Transverse colon (tissue), 4 donors: ENCODE data around the gene HAL. TPM values are rescaled to one million over a fixed set of nuclear protein-coding genes. Genes with fewer than 3 reads are reported as not detected.
A peak's percentile ranks its signal among the peaks of the same experiment; 100 is the strongest.

ENCODE experiments used
- DNase-seq: peaks from one replicate; pipeline ENCODE4 v3.0.0-alpha.2; 2019
- H3K27ac ChIP-seq, 4 donors: fragments of 200-600 bp; sonication (generic); 2 replicates each; pipeline ENCODE4 v1.5.1; 2016 to 2018; ENCODE audit warnings: inconsistent platforms in 4 of 4
- H3K27me3 ChIP-seq: fragments of 200-600 bp; sonication (generic); 2 replicates; pipeline ENCODE4 v1.5.1; 2017; ENCODE audit warnings: inconsistent platforms
- H3K36me3 ChIP-seq, 4 donors: fragments of 200-600 bp; sonication (generic); 2 replicates each; pipeline ENCODE4 v1.5.1; 2017 to 2019; ENCODE audit warnings: inconsistent platforms in 4 of 4
- H3K4me1 ChIP-seq, 4 donors: fragments of 200-600 bp; sonication (generic); 2 replicates each; pipeline ENCODE4 v1.5.1; 2017 to 2020; ENCODE audit warnings: inconsistent platforms in 4 of 4
- H3K4me3 ChIP-seq, 4 donors: fragments of 200-600 bp; sonication (generic); 1 replicate in 1 of 4; 2 replicates in 3 of 4; pipeline versions ENCODE4 v1.5.1 to v1.6.1; 2017 to 2019; ENCODE audit warnings: inconsistent platforms in 4 of 4
- H3K9me3 ChIP-seq, 2 donors: fragments of 200-600 bp; sonication (generic); 2 replicates each; pipeline ENCODE4 v1.5.1; 2017 to 2019; ENCODE audit warnings: inconsistent platforms in 2 of 2
- CTCF ChIP-seq, 5 experiments: fragments of 200-600 bp in 3 of 5; fragments of 450-650 bp in 2 of 5; sonication (generic) in 3 of 5; IDR thresholded peaks; 1 replicate in 2 of 5; 2 replicates in 3 of 5; pipeline ENCODE4 v1.5.1; 2016 to 2017; ENCODE audit warnings: antibody characterized with exemption in 5 of 5, inconsistent platforms in 3 of 5, mild to moderate bottlenecking in 2 of 5, moderate library complexity in 1 of 5
- EP300 ChIP-seq: sonication (generic); formaldehyde crosslinking; IDR thresholded peaks from one replicate; pipeline ENCODE4 v1.6.1; 2017; ENCODE audit warnings: antibody characterized with exemption, low read depth
- POLR2A ChIP-seq: fragments of 450-650 bp; IDR thresholded peaks from one replicate; pipeline ENCODE4 v1.6.1; 2016; ENCODE audit warnings: antibody characterized with exemption, mild to moderate bottlenecking, moderate library complexity
- POLR2AphosphoS5 ChIP-seq, 3 donors: sonication (generic); formaldehyde crosslinking; IDR thresholded peaks; one replicate each; pipeline ENCODE4 v1.6.1; 2016; ENCODE audit warnings: antibody characterized with exemption in 3 of 3
- WGBS, 2 donors: methylation state at CpG; one replicate each; pipeline ENCODE4 v1.1.5; 2018; ENCODE audit warnings: low coverage in 1 of 2; 5-methylcytosine and 5-hydroxymethylcytosine counted together
- in situ Hi-C, 4 donors: fragments of 200-750 bp; cut with MboI; loops; one replicate each; pipeline versions ENCODE4 v1.15.0 to v1.15.1; 2017; ENCODE audit warnings: low sequenced_read_pairs in 3 of 4, low pct_ligation_motif_present in 1 of 4, low pct_unique_long_range_greater_than_20kb in 1 of 4
- intact Hi-C: fragments of 100-400 bp; cut with DNase I; formaldehyde crosslinking; loops from one replicate; pipeline ENCODE4 v1.15.1; 2023; ENCODE audit warnings: low total_unique reads
- total RNA-seq, 4 donors: library from RNA; depleted of rRNA; stranded (reverse); fragments of >200 nt; gene quantifications; one replicate each; pipeline ENCODE4 v1.1.0, GENCODE V29; 2016

HAL gene
- total RNA-seq, 4 donors from 2014 or later = 1.1 to 3.3 (median 2.6) TPM; not detected in 1

GRCh38 chr12:96035283-96036236, 39.4 kb upstream of the HAL start, which contains the start of gene LTA4H:
Gene LTA4H, minus strand, starts transcription at chr12:96035587. Its CDS starts 68 bp downstream, at chr12:96035519.
- H3K4me1 ChIP-seq = peaks cover 9 to 27% (median 14%) of the 10 kb centered on the region in 4 donors
- in situ Hi-C loops = no loop called here
- intact Hi-C loops = no loop called here
- peak; percentile 98 for DNase-seq
- H3K27ac ChIP-seq = peak within 1 kb of the TSS; percentile 86 to 94 (median 90)
- H3K36me3 ChIP-seq = no peaks in the 10 kb centered on the region
- 0 to 1% methylated on average over 14 to 55 of the region's 55 CpGs for WGBS, 2 donors
- H3K9me3 ChIP-seq = no peaks in the 10 kb centered on the region
- no peaks in the 10 kb centered on the region for H3K27me3 ChIP-seq
- TF ChIP-seq POLR2AphosphoS5 (IDR thresholded peaks at IDR 0.05) = peak; percentile 90 to 97 (median 95)
- no peak for TF ChIP-seq EP300
- TF ChIP-seq POLR2A = peak; percentile 84
- TF ChIP-seq CTCF (IDR thresholded peaks at IDR 0.05) = no peak
- peak within 1 kb of the TSS; percentile 63 to 95 (median 78) for H3K4me3 ChIP-seq

GRCh38 chr12:96034621-96035282, 38.6 kb upstream of the HAL start:
- TF ChIP-seq POLR2A = no peak
- no peak for TF ChIP-seq CTCF (IDR thresholded peaks at IDR 0.05)
- no peak for TF ChIP-seq POLR2AphosphoS5 (IDR thresholded peaks at IDR 0.05)
- no peak for TF ChIP-seq EP300
- intact Hi-C loops = no loop called here
- Histone ChIP-seq H3K27ac (peak overlapping the region; percentile 86 to 94 (median 90)), H3K27me3 (no peaks in the 10 kb centered on the region), H3K9me3 (no peaks in the 10 kb centered on the region), H3K4me1 (peaks cover 9 to 27% (median 14%) of the 10 kb centered on the region in 4 donors), H3K36me3 (no peaks in the 10 kb centered on the region), H3K4me3 (peak overlapping the region; percentile 52 to 95 (median 72))
- in situ Hi-C loops = no loop called here
- peak; percentile 40 for DNase-seq
- WGBS, 2 donors = 5% methylated on average over 11 to 25 of the region's 25 CpGs

GRCh38 chr12:96033549-96034389, 37.6 kb upstream of the HAL start:
- WGBS, 2 donors = 49 to 59% methylated on average over 7 of the region's 7 CpGs
- Histone ChIP-seq H3K4me1 (peaks cover 9 to 27% (median 14%) of the 10 kb centered on the region in 4 donors), H3K9me3 (no peaks in the 10 kb centered on the region), H3K4me3 (peak overlapping the region in 1 of 4 donors; percentile 95), H3K36me3 (no peaks in the 10 kb centered on the region), H3K27me3 (no peaks in the 10 kb centered on the region), H3K27ac (peak overlapping the region in 3 of 4 donors; percentile 86 to 94 (median 91))
- peak; percentile 32 for DNase-seq
- TF ChIP-seq EP300 (no peak), CTCF (IDR thresholded peaks at IDR 0.05) (no peak), POLR2A (no peak), POLR2AphosphoS5 (IDR thresholded peaks at IDR 0.05) (no peak)
- in situ Hi-C loops (no loop called here), intact Hi-C loops (no loop called here)
